Measurements from ENCODE around the gene IL10RA. TPM values are rescaled to one million over a fixed set of nuclear protein-coding genes. Genes with fewer than 3 reads are reported as not detected.

Gene IL10RA
- total and polyA plus RNA-seq, 4 donors = 2.3 to 11.6 (median 9.2) TPM

- Histone ChIP-seq H3K9ac (ENCODE audit: low read depth in 1 of 2, low read length in 2 of 2) (no peak overlapping the region), H3K4me3 (ENCODE audit: low read depth in 1 of 3, low read length in 3 of 3) (no peak overlapping the region), H3K4me1 (ENCODE audit: control insufficient read depth in 4 of 4, insufficient read depth in 4 of 4, low read length in 3 of 4) (peaks cover 0 to 3% (median 0%) of the 10 kb centered on the region in 4 donors), H3K27me3 (ENCODE audit: control insufficient read depth in 4 of 4, insufficient read depth in 4 of 4, low read length in 3 of 4) (no peaks in the 10 kb centered on the region), H3K36me3 (ENCODE audit: control insufficient read depth in 4 of 4, insufficient read depth in 3 of 4, low read depth in 1 of 4, low read length in 3 of 4) (no peaks in the 10 kb centered on the region), H3K9me3 (ENCODE audit: control insufficient read depth in 4 of 4, low read length in 3 of 4) (no peaks in the 10 kb centered on the region), H3K27ac (ENCODE audit: low read depth in 1 of 2, low read length in 2 of 2) (no peak overlapping the region)
- DNase-seq (ENCODE audit: low spot score) = no peak
- TF ChIP-seq GABPA (IDR thresholded peaks at IDR 0.05 in 1 of 2, conservative IDR thresholded peaks at IDR 0.05 in 1 of 2) (no peak), REST (IDR thresholded peaks at IDR 0.05) (no peak), ZBTB33 (IDR thresholded peaks at IDR 0.05) (no peak), EGR1 (IDR thresholded peaks at IDR 0.05; ENCODE audit: low read depth in 2 of 2) (no peak), SP1 (IDR thresholded peaks at IDR 0.05) (no peak)
- TF ChIP-seq, protein P1, sequence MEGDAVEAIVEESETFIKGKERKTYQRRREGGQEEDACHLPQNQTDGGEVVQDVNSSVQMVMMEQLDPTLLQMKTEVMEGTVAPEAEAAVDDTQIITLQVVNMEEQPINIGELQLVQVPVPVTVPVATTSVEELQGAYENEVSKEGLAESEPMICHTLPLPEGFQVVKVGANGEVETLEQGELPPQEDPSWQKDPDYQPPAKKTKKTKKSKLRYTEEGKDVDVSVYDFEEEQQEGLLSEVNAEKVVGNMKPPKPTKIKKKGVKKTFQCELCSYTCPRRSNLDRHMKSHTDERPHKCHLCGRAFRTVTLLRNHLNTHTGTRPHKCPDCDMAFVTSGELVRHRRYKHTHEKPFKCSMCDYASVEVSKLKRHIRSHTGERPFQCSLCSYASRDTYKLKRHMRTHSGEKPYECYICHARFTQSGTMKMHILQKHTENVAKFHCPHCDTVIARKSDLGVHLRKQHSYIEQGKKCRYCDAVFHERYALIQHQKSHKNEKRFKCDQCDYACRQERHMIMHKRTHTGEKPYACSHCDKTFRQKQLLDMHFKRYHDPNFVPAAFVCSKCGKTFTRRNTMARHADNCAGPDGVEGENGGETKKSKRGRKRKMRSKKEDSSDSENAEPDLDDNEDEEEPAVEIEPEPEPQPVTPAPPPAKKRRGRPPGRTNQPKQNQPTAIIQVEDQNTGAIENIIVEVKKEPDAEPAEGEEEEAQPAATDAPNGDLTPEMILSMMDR (IDR thresholded peaks at IDR 0.05; ENCODE audit: low read depth, low read length, missing input control) = no peak
- 40% methylated on average over 9 of the region's 9 CpGs for WGBS
These were observed 13.3 kb upstream of the IL10RA start for GRCh38 chr11:117972629-117973502.

GRCh38 chr11:117973503-117973860 lies 12.7 kb upstream of the IL10RA start:
- Histone ChIP-seq H3K4me1 (ENCODE audit: control insufficient read depth in 4 of 4, insufficient read depth in 4 of 4, low read length in 3 of 4) (peaks cover 0 to 3% (median 0%) of the 10 kb centered on the region in 4 donors), H3K9me3 (ENCODE audit: control insufficient read depth in 4 of 4, low read length in 3 of 4) (no peaks in the 10 kb centered on the region), H3K9ac (ENCODE audit: low read depth in 1 of 2, low read length in 2 of 2) (no peak overlapping the region), H3K27me3 (ENCODE audit: control insufficient read depth in 4 of 4, insufficient read depth in 4 of 4, low read length in 3 of 4) (no peaks in the 10 kb centered on the region), H3K4me3 (ENCODE audit: low read depth in 1 of 3, low read length in 3 of 3) (no peak overlapping the region), H3K36me3 (ENCODE audit: control insufficient read depth in 4 of 4, insufficient read depth in 3 of 4, low read depth in 1 of 4, low read length in 3 of 4) (no peaks in the 10 kb centered on the region), H3K27ac (ENCODE audit: low read depth in 1 of 2, low read length in 2 of 2) (no peak overlapping the region)
- WGBS = 85% methylated on average over 4 of the region's 4 CpGs
- DNase-seq (ENCODE audit: low spot score) = no peak
- TF ChIP-seq YY1 (IDR thresholded peaks at IDR 0.05) = no peak
- TF ChIP-seq ZBTB33 (IDR thresholded peaks at IDR 0.05) = no peak
- TF ChIP-seq REST (IDR thresholded peaks at IDR 0.05) = no peak
- TF ChIP-seq SP1 (IDR thresholded peaks at IDR 0.05) = no peak
- no peak for TF ChIP-seq HNF4A (conservative IDR thresholded peaks at IDR 0.05)
- TF ChIP-seq NR2F2 (IDR thresholded peaks at IDR 0.05) = no peak
- TF ChIP-seq EGR1 (IDR thresholded peaks at IDR 0.05; ENCODE audit: low read depth in 2 of 2) = no peak
- no peak for TF ChIP-seq FOXA1 (IDR thresholded peaks at IDR 0.05)
- no peak for TF ChIP-seq RAD21 (IDR thresholded peaks at IDR 0.05)
- TF ChIP-seq MAX (IDR thresholded peaks at IDR 0.05) = no peak
- no peak for TF ChIP-seq HNF4G (IDR thresholded peaks at IDR 0.05)

Measured in liver (tissue), 9 donors.